ENCODE data around the gene M1AP. TPM values are rescaled to one million over a fixed set of nuclear protein-coding genes. Genes with fewer than 3 reads are reported as not detected.

Gene M1AP
- total RNA-seq, 4 donors from 2014 or later: 0.17 to 0.42 TPM; not detected in 2

DNA sequence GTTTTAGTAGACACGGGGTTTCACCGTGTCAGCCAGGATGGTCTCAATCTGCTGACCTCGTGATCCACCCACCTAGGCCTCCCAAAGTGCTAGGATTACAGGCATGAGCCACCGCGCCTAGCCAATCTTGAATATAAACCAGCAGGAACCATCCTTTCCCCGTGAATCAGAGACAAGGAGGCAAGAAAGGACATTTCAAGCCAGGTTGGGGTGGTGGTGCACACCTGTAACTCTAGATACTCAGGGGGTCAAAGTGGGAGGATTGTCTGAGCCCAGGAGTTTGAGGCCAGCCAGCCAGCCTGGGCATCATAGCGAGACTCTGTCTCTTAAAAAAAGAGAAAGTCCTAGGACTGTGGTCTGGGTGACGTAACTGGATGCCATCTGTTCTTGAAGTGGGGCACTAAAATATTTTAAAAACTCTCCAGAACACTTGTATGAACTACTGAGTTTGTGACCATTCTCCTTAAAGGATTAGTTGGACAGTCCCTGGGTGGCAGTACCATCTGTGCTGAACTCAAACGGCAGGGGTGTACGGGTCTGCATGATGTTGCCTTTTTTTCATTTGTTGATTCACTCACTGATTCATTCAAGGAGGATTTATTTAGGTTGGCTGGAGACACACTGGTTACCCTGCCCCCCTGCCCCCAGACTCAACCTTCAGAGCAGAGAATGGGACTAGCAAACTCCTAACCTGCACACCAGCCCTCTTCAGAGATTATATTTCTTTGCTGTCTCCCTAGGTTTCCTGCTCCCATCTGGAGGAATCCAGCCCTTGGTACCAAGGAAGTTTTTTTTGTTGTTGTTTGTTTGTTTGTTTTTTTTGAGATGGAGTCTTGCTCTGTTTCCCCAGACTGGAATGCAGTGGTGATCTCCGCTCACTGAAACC, 136.8 kb downstream of the M1AP start:
- Histone ChIP-seq H3K4me1 (peaks cover 34 to 45% (median 44%) of the 10 kb centered on the region in 4 donors), H3K4me3 (no peak overlapping the region), H3K36me3 (peaks cover 0 to under 1% (median under 1%) of the 10 kb centered on the region in 4 donors), H3K27me3 (peaks cover 18 to 78% (median 53%) of the 10 kb centered on the region in 4 donors), H3K27ac (replicated peaks in 1 of 4) (no peak overlapping the region), H3K9me3 (no peaks in the 10 kb centered on the region)
- no peak for DNase-seq (ENCODE audit: extremely low spot score)
- intact Hi-C loops (cut with DNase I): no loop called here
- TF ChIP-seq POLR2AphosphoS5 (IDR thresholded peaks at IDR 0.05): no peak
- TF ChIP-seq, protein P1, sequence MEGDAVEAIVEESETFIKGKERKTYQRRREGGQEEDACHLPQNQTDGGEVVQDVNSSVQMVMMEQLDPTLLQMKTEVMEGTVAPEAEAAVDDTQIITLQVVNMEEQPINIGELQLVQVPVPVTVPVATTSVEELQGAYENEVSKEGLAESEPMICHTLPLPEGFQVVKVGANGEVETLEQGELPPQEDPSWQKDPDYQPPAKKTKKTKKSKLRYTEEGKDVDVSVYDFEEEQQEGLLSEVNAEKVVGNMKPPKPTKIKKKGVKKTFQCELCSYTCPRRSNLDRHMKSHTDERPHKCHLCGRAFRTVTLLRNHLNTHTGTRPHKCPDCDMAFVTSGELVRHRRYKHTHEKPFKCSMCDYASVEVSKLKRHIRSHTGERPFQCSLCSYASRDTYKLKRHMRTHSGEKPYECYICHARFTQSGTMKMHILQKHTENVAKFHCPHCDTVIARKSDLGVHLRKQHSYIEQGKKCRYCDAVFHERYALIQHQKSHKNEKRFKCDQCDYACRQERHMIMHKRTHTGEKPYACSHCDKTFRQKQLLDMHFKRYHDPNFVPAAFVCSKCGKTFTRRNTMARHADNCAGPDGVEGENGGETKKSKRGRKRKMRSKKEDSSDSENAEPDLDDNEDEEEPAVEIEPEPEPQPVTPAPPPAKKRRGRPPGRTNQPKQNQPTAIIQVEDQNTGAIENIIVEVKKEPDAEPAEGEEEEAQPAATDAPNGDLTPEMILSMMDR (IDR thresholded peaks at IDR 0.05): no peak
- TF ChIP-seq POLR2A (IDR thresholded peaks at IDR 0.05; ENCODE audit: low read depth): no peak
- no peak for TF ChIP-seq EP300 (IDR thresholded peaks at IDR 0.05)
- WGBS: 47% methylated on average over 11 of the region's 11 CpGs

DNA sequence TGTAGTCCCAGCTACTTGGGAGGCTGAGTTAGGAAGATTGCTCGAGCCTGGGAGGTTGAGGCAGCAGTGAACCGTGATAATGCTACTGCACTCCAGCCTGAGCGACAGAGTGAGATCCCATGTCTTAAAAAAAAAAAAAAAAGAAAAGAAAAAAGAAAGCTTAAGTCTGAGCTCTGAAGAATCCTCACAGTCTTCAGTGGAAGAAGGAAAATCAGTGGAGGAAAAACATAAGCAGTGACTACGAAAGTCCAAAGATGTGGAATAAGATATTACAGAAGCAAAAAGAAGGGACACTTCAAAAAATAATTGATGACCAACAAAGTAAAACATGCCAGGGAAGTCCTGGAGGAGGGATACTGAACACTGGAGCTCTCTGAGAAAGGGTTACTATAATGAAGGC, 137.9 kb downstream of the M1AP start:
- TF ChIP-seq POLR2AphosphoS5 (IDR thresholded peaks at IDR 0.05) (no peak), EP300 (IDR thresholded peaks at IDR 0.05) (no peak), POLR2A (IDR thresholded peaks at IDR 0.05; ENCODE audit: low read depth) (no peak)
- TF ChIP-seq, protein P1 (IDR thresholded peaks at IDR 0.05): no peak
- intact Hi-C loops (cut with DNase I): no loop called here
- no peak overlapping the region for H3K4me3 ChIP-seq
- DNase-seq (ENCODE audit: extremely low spot score): no peak
- H3K4me1 ChIP-seq: peaks cover 33 to 45% (median 44%) of the 10 kb centered on the region in 4 donors
- peaks cover 18 to 78% (median 42%) of the 10 kb centered on the region in 4 donors for H3K27me3 ChIP-seq
- H3K9me3 ChIP-seq: no peaks in the 10 kb centered on the region
- H3K36me3 ChIP-seq: peaks cover 0 to 11% (median 9%) of the 10 kb centered on the region in 4 donors
- no peak overlapping the region for H3K27ac ChIP-seq (replicated peaks in 1 of 4)
- WGBS: 79% methylated on average over 4 of the region's 4 CpGs

DNA sequence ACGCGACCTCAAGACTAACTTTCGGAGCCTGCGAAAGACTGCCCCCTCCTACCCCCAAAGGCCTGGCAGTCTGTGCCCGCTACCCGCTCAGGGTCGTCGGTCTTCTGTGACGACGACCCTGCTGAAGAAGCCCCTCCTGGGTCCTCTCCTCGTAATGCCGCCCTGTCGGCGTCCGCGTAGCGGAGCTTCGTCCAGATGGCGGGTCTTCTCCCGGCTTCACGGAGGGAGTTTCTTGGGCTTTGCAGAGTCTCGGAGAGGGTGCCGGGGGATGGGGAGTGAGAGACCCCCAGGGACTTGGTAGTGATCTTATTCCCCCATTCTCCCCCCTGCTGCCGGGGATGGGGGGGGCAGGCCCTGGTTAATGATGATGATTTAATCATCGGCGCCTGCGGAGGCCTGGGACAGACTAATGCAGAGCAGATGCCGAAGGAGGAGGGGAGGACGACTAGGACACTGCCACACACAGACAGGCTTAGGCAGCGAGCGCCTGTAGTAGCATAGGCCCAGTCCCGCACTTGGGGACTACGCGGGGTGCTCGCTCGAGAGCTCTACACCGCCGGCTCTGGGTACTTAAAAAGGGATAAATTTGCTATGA, 140.1 kb downstream of the M1AP start:
- H3K4me3 ChIP-seq: peak overlapping the region; percentile 71 to 99 (median 86)
- TF ChIP-seq POLR2A (IDR thresholded peaks at IDR 0.05; ENCODE audit: low read depth) (no peak), POLR2AphosphoS5 (IDR thresholded peaks at IDR 0.05) (no peak), EP300 (IDR thresholded peaks at IDR 0.05) (no peak)
- TF ChIP-seq, protein P1 (IDR thresholded peaks at IDR 0.05): no peak
- H3K9me3 ChIP-seq: no peaks in the 10 kb centered on the region
- WGBS: 19% methylated on average over 24 of the region's 38 CpGs
- peaks cover 0 to 21% (median 18%) of the 10 kb centered on the region in 4 donors for H3K36me3 ChIP-seq
- peak overlapping the region; percentile 92 to 99 (median 99) for H3K27ac ChIP-seq (replicated peaks in 1 of 4)
- intact Hi-C loops (cut with DNase I): no loop called here
- no peak for DNase-seq (ENCODE audit: extremely low spot score)
- H3K27me3 ChIP-seq: peaks cover under 1 to 75% (median 21%) of the 10 kb centered on the region in 4 donors
- peaks cover 32 to 48% (median 43%) of the 10 kb centered on the region in 4 donors for H3K4me1 ChIP-seq

Other genes starting within 250 kb of the M1AP start
- 1 to 10 TPM in 3 of 4 donors, under 1 TPM in 1; 0.66 to 4.6 (median 3.2) TPM for gene C2orf81, start 226.7 kb downstream of the M1AP start, total RNA-seq
- 10 to 100 TPM in 2 of 4 donors, 1 to 10 TPM in 2; 7.6 to 14.6 (median 11.9) TPM for gene WDR54, start 226.6 kb downstream of the M1AP start, total RNA-seq
- gene RTKN, start 206.4 kb downstream of the M1AP start, total RNA-seq: 10 to 100 TPM in 2 of 4 donors, 1 to 10 TPM in 2; 8.4 to 14.1 (median 11.3) TPM
- gene INO80B, start 193.2 kb downstream of the M1AP start, total RNA-seq: 10 to 100 TPM in 3 of 4 donors, 1 to 10 TPM in 1; 8.7 to 16.6 (median 10.6) TPM
- gene WBP1, start 189.9 kb downstream of the M1AP start, total RNA-seq: 10 to 100 TPM; 40.0 to 56.4 (median 47.2) TPM
- 10 to 100 TPM; 20.8 to 38.7 (median 28.3) TPM for gene MOGS, start 182.9 kb downstream of the M1AP start, total RNA-seq
- gene MRPL53, start 175.7 kb downstream of the M1AP start, total RNA-seq: 10 to 100 TPM; 15.4 to 40.4 (median 38.8) TPM
- gene CCDC142, start 165.3 kb downstream of the M1AP start, total RNA-seq: 10 to 100 TPM in 3 of 4 donors, 1 to 10 TPM in 1; 9.6 to 27.8 (median 19.2) TPM
- 10 to 100 TPM; 17.4 to 23.0 (median 20.6) TPM for gene TTC31, start 165.2 kb downstream of the M1AP start, total RNA-seq
- gene LBX2, start 148.7 kb downstream of the M1AP start, total RNA-seq: 1 to 10 TPM in 1 of 4 donors, under 1 TPM in 3; 0.32 to 1.7 (median 0.84) TPM
- gene PCGF1, start 140.6 kb downstream of the M1AP start, total RNA-seq: 10 to 100 TPM; 11.3 to 14.1 (median 12.7) TPM
- gene TLX2, start 133.9 kb downstream of the M1AP start, total RNA-seq: under 1 TPM in 3 of 4 donors, not detected in 1; 0.42 to 0.99 (median 0.84) TPM
- gene DQX1, start 122.1 kb downstream of the M1AP start, total RNA-seq: not detected
- gene AUP1, start 118.6 kb downstream of the M1AP start, total RNA-seq: 10 to 100 TPM; 83.6 to 95.1 (median 89.6) TPM
- 10 to 100 TPM; 29.7 to 37.9 (median 31.9) TPM for gene HTRA2, start 118.4 kb downstream of the M1AP start, total RNA-seq
- gene LOXL3, start 94.4 kb downstream of the M1AP start, total RNA-seq: 1 to 10 TPM; 7.1 to 8.6 (median 7.7) TPM
- 10 to 100 TPM; 11.9 to 26.5 (median 19.3) TPM for gene DOK1, start 93.6 kb downstream of the M1AP start, total RNA-seq
- 1 to 10 TPM; 2.8 to 5.5 (median 5.3) TPM for gene SEMA4F, start 5.9 kb upstream of the M1AP start, total RNA-seq
- 1 to 10 TPM in 3 of 4 donors, under 1 TPM in 1; 0.97 to 5.3 (median 3.0) TPM for gene HK2, start 185.8 kb upstream of the M1AP start, total RNA-seq

Measured in esophagus muscularis mucosa (tissue), 4 donors.